ENCODE data around the gene RDH8. TPM values are rescaled to one million over a fixed set of nuclear protein-coding genes. Genes with fewer than 3 reads are reported as not detected.

Gene RDH8
- total and polyA plus RNA-seq, 2 of the 4 experiments (the other 2 are of a cell fraction), result 0.18 TPM; not detected in 1

DNA sequence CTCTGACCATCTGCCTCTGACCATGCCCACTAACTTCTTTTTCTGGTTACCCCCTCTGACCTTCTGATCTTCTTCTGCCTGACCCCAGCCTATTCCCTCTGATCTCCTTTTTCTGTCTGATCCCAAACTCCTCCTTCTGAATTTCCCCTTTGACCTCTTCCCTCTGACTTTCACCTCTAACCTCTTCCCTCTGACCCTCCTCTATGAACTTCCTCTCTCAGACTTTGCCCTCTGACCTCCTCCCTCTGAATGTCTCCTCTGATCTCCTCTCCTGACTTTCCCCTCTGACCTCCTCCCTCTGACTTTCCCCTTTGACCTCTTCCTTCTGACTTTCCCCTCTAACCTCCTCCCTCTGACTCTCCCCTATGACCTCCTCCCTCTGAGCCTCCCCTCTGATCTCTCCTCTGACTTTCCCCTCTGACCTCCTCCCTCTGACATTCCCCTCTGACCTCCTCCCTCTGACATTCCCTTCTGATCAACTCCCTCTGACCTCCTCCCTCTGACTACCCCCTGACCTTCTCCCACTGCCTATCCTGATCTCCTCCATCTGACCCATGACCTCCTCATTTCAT, 6.4 kb upstream of the RDH8 start:
- H3K9me3 ChIP-seq (ENCODE audit: control insufficient read depth, insufficient read depth, low read length), result no peaks in the 10 kb centered on the region
- intact Hi-C loops (cut with micrococcal nuclease) (no loop called here), dilution Hi-C loops (cut with HindIII; ENCODE audit: low sequenced_read_pairs, unreplicated experiment) (no loop called here), in situ Hi-C loops (cut with MboI; ENCODE audit: low sequenced_read_pairs) (no loop called here)
- peaks cover 22% of the 10 kb centered on the region for H3K9me1 ChIP-seq (ENCODE audit: insufficient read depth, low read length)
- H3K23ac ChIP-seq (ENCODE audit: low read depth, low read length), result no peak overlapping the region
- H2BK15ac ChIP-seq (ENCODE audit: low read depth, low read length), result peak overlapping the region; percentile 77
- BruUV-seq (replicated peaks), result no TSS peak
- no peak overlapping the region for H4K5ac ChIP-seq (ENCODE audit: low read depth, low read length)
- peaks cover 2 to 9% of the 10 kb centered on the region in 2 experiments; a peak in 3 of 4 replicates for H3K79me1 ChIP-seq (ENCODE audit: low read depth in 1 of 2, low read length in 2 of 2)
- peaks cover 14% of the 10 kb centered on the region for H4K20me1 ChIP-seq (ENCODE audit: insufficient read depth, low read length)
- peak overlapping the region; percentile 59; the same call in 1 of the 2 replicates for H2BK20ac ChIP-seq (ENCODE audit: low read depth, low read length)
- peak overlapping the region; percentile 74 for H4K91ac ChIP-seq (ENCODE audit: insufficient read depth, low read depth, low read length)
- CTCF ChIA-PET, result no interaction called here
- no peak overlapping the region for H3K4me2 ChIP-seq (ENCODE audit: low read depth, low read length)
- 0 out of 2 replicates have a peak overlapping the region, but pooled peaks have one; percentile 14 for H3K14ac ChIP-seq (replicated peaks; ENCODE audit: low read depth, low read length)
- peak overlapping the region; percentile 79 for H2AK5ac ChIP-seq (ENCODE audit: low read depth, low read length)
- H3K18ac ChIP-seq (ENCODE audit: low read depth, low read length), result no peak overlapping the region
- H3K36me3 ChIP-seq (ENCODE audit: control insufficient read depth, insufficient read depth, low read length), result peaks cover 4% of the 10 kb centered on the region
- no peak for TF ChIP-seq NFE2L2 (IDR thresholded peaks at IDR 0.05; ENCODE audit: low read depth, low read length)
- TF ChIP-seq CEBPB (IDR thresholded peaks at IDR 0.05; ENCODE audit: low read depth, low read length), result no peak
- H3K27ac ChIP-seq (ENCODE audit: insufficient read depth, low read length), result no peak overlapping the region
- no peak overlapping the region for H2AFZ ChIP-seq (replicated peaks; ENCODE audit: low read length, poor library complexity)
- ATAC-seq (ENCODE audit: low read depth) (no peak), DNase-seq (no peak)
- peak overlapping the region; percentile 20 for H3K4ac ChIP-seq (ENCODE audit: low read depth, low read length)
- H3K4me3 ChIP-seq (ENCODE audit: insufficient read depth, low read depth, low read length), result no peak overlapping the region
- H2AK9ac ChIP-seq (replicated peaks; ENCODE audit: low read depth, low read length, poor library complexity), result no peak overlapping the region
- H3K27me3 ChIP-seq (ENCODE audit: control insufficient read depth, insufficient read depth, low read length), result no peaks in the 10 kb centered on the region
- H3K56ac ChIP-seq (ENCODE audit: extremely low read depth, insufficient read depth, low read length), result no peak overlapping the region
- H4K8ac ChIP-seq (ENCODE audit: low read depth in 2 of 2, low read length in 2 of 2), result no peak overlapping the region
- POLR2A ChIA-PET (ENCODE audit: unreplicated experiment), result interaction anchor here (0.6 kb wide), 1 partner anchor 111 kb away, joined by 4 read pairs; no protein-coding TSS in a partner anchor
- H2BK5ac ChIP-seq (ENCODE audit: low read depth, low read length, poor library complexity, severe bottlenecking), result no peak overlapping the region
- H3K4me1 ChIP-seq (ENCODE audit: control insufficient read depth, insufficient read depth, low read length), result peaks cover 15% of the 10 kb centered on the region
- H3K9ac ChIP-seq (ENCODE audit: low read depth, low read length), result no peak overlapping the region
- no peak overlapping the region for H2BK120ac ChIP-seq (ENCODE audit: low read depth, low read length)
